ENCODE measurements around the gene TRIM71.

GRCh38 chr3:32897981-32898623, 80.3 kb downstream of the TRIM71 start:
- no peak for TF ChIP-seq CTCF (IDR thresholded peaks at IDR 0.05)
- TF ChIP-seq POLR2A (IDR thresholded peaks at IDR 0.05), result no peak
